Measurements from ENCODE around the gene DLEC1. TPM values are rescaled to one million over a fixed set of nuclear protein-coding genes. Genes with fewer than 3 reads are reported as not detected.

DLEC1 gene
- total RNA-seq, 1 experiment from 2014 or later, result not detected

DNA sequence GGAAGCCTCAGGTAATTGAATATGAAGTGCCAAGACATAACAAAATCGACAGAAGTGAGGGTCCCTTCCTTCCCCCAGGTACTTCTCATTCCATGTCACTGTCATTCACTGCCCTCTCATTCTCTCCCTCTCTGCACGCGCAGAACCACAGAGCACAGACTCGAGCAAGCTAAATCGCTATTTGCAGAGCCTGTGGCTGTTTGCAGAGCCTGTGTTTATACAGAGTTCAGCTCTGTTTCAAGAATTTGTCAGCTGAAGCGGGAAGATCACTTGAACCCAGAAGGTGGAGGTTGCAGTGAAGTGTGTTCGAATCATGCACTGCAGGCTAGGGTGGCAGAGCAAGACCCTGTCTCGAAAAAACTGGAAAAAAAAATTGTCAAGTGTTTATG, 45.9 kb upstream of the DLEC1 start:
- ATAC-seq (no peak), DNase-seq (ENCODE audit: low read depth, low spot score) (no peak)
- TF ChIP-seq, protein P1, sequence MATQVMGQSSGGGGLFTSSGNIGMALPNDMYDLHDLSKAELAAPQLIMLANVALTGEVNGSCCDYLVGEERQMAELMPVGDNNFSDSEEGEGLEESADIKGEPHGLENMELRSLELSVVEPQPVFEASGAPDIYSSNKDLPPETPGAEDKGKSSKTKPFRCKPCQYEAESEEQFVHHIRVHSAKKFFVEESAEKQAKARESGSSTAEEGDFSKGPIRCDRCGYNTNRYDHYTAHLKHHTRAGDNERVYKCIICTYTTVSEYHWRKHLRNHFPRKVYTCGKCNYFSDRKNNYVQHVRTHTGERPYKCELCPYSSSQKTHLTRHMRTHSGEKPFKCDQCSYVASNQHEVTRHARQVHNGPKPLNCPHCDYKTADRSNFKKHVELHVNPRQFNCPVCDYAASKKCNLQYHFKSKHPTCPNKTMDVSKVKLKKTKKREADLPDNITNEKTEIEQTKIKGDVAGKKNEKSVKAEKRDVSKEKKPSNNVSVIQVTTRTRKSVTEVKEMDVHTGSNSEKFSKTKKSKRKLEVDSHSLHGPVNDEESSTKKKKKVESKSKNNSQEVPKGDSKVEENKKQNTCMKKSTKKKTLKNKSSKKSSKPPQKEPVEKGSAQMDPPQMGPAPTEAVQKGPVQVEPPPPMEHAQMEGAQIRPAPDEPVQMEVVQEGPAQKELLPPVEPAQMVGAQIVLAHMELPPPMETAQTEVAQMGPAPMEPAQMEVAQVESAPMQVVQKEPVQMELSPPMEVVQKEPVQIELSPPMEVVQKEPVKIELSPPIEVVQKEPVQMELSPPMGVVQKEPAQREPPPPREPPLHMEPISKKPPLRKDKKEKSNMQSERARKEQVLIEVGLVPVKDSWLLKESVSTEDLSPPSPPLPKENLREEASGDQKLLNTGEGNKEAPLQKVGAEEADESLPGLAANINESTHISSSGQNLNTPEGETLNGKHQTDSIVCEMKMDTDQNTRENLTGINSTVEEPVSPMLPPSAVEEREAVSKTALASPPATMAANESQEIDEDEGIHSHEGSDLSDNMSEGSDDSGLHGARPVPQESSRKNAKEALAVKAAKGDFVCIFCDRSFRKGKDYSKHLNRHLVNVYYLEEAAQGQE (IDR thresholded peaks at IDR 0.05; ENCODE audit: insufficient read depth in 1 of 2, low read depth in 2 of 2, low read length in 1 of 2), result no peak
- TF ChIP-seq POLR2AphosphoS5 (IDR thresholded peaks at IDR 0.05; ENCODE audit: low read depth, low read length) (no peak), SIN3A (IDR thresholded peaks at IDR 0.05; ENCODE audit: borderline replicate concordance, insufficient read depth, low read depth, low read length) (no peak), TCF7L2 (IDR thresholded peaks at IDR 0.05; ENCODE audit: low read depth, low read length) (no peak)
- TF ChIP-seq, protein P2, sequence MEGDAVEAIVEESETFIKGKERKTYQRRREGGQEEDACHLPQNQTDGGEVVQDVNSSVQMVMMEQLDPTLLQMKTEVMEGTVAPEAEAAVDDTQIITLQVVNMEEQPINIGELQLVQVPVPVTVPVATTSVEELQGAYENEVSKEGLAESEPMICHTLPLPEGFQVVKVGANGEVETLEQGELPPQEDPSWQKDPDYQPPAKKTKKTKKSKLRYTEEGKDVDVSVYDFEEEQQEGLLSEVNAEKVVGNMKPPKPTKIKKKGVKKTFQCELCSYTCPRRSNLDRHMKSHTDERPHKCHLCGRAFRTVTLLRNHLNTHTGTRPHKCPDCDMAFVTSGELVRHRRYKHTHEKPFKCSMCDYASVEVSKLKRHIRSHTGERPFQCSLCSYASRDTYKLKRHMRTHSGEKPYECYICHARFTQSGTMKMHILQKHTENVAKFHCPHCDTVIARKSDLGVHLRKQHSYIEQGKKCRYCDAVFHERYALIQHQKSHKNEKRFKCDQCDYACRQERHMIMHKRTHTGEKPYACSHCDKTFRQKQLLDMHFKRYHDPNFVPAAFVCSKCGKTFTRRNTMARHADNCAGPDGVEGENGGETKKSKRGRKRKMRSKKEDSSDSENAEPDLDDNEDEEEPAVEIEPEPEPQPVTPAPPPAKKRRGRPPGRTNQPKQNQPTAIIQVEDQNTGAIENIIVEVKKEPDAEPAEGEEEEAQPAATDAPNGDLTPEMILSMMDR (IDR thresholded peaks at IDR 0.05), result no peak
- H3K36me3 ChIP-seq (ENCODE audit: control insufficient read depth, insufficient read depth, low read length), result no peaks in the 10 kb centered on the region
- CTCF ChIA-PET, result no interaction called here
- POLR2A ChIA-PET, result no interaction called here
- H3K4me3 ChIP-seq (ENCODE audit: low read depth in 2 of 2, low read length in 2 of 2), result no peak overlapping the region
- H3K9me3 ChIP-seq (ENCODE audit: control insufficient read depth, insufficient read depth, low read depth, low read length), result no peaks in the 10 kb centered on the region
- no peaks in the 10 kb centered on the region for H3K27me3 ChIP-seq (ENCODE audit: control insufficient read depth, insufficient read depth, low read length)
- no peak overlapping the region for H3K27ac ChIP-seq (ENCODE audit: low read length)
- in situ Hi-C loops (cut with HindIII; ENCODE audit: low pct_unique_long_range_greater_than_20kb, low sequenced_read_pairs), result no loop called here
- 0 out of 2 replicates have a peak, but pooled peaks cover 4% of the 10 kb centered on the region for H3K4me1 ChIP-seq (ENCODE audit: control insufficient read depth, insufficient read depth, low read length)
- intact Hi-C loops (cut with micrococcal nuclease; ENCODE audit: unreplicated experiment), result no loop called here
- no TSS peak for BruUV-seq (replicated peaks)

GRCh38 chr3:37993460-37993819, 45.6 kb upstream of the DLEC1 start:
- POLR2A ChIA-PET, result no interaction called here
- DNase-seq (ENCODE audit: low read depth, low spot score) (no peak), ATAC-seq (peak; percentile 10)
- Histone ChIP-seq H3K36me3 (ENCODE audit: control insufficient read depth, insufficient read depth, low read length) (no peaks in the 10 kb centered on the region), H3K27me3 (ENCODE audit: control insufficient read depth, insufficient read depth, low read length) (no peaks in the 10 kb centered on the region), H3K27ac (ENCODE audit: low read length) (peak overlapping the region; percentile 85), H3K4me1 (ENCODE audit: control insufficient read depth, insufficient read depth, low read length) (0 out of 2 replicates have a peak, but pooled peaks cover 7% of the 10 kb centered on the region), H3K4me3 (ENCODE audit: low read depth in 2 of 2, low read length in 2 of 2) (peak overlapping the region; percentile 58 to 64), H3K9me3 (ENCODE audit: control insufficient read depth, insufficient read depth, low read depth, low read length) (no peaks in the 10 kb centered on the region)
- in situ Hi-C loops (cut with HindIII; ENCODE audit: low pct_unique_long_range_greater_than_20kb, low sequenced_read_pairs), result no loop called here
- no TSS peak for BruUV-seq (replicated peaks)
- intact Hi-C loops (cut with micrococcal nuclease; ENCODE audit: unreplicated experiment), result no loop called here
- CTCF ChIA-PET, result no interaction called here
- TF ChIP-seq, protein P1 (IDR thresholded peaks at IDR 0.05; ENCODE audit: insufficient read depth in 1 of 2, low read depth in 2 of 2, low read length in 1 of 2), result no peak
- TF ChIP-seq TCF7L2 (IDR thresholded peaks at IDR 0.05; ENCODE audit: low read depth, low read length) (no peak), POLR2AphosphoS5 (IDR thresholded peaks at IDR 0.05; ENCODE audit: low read depth, low read length) (no peak), SIN3A (IDR thresholded peaks at IDR 0.05; ENCODE audit: borderline replicate concordance, insufficient read depth, low read depth, low read length) (no peak)
- TF ChIP-seq, protein P2 (IDR thresholded peaks at IDR 0.05), result no peak
